Keratinocyte (primary cell): ENCODE results near the gene ITIH1. TPM values are rescaled to one million over a fixed set of nuclear protein-coding genes. Genes with fewer than 3 reads are reported as not detected.

Source experiments
- DNase-seq: peaks from one replicate; pipeline ENCODE4 v3.0.0-alpha.2; 2011; ENCODE audit warnings: low read depth, missing footprints, low spot score
- FAIRE-seq: peaks from 2 replicates; lab custom pipeline; 2011; peaks lifted over from hg19 to GRCh38; lab: Jason Lieb, UNC
- H2AFZ ChIP-seq: 2 replicates; pipeline ENCODE4 v1.6.0; 2012; ENCODE audit warnings: low read length, control low read depth, inconsistent platforms; ENCODE audit not compliant: control insufficient read depth
- H3K27ac ChIP-seq: 2 replicates; pipeline ENCODE4 v1.5.1; 2011; ENCODE audit warnings: low read length; ENCODE audit not compliant: control insufficient read depth, insufficient read depth
- H3K27me3 ChIP-seq: 3 replicates; pipeline ENCODE4 v1.6.0; 2011; ENCODE audit warnings: low read length; ENCODE audit not compliant: control insufficient read depth, insufficient read depth; ENCODE audit errors: extremely low read depth
- H3K36me3 ChIP-seq, 2 experiments: 2 replicates in 1 of 2; 3 replicates in 1 of 2; pipeline ENCODE4 v1.5.1; 2011; ENCODE audit warnings: low read length in 2 of 2, mild to moderate bottlenecking in 1 of 2; ENCODE audit not compliant: control insufficient read depth in 2 of 2, insufficient read depth in 2 of 2; ENCODE audit errors: extremely low read depth in 1 of 2
- H3K4me1 ChIP-seq: 3 replicates; pipeline ENCODE4 v1.5.1; 2011; ENCODE audit warnings: low read length; ENCODE audit not compliant: control insufficient read depth, insufficient read depth; ENCODE audit errors: extremely low read depth
- H3K4me2 ChIP-seq: 3 replicates; pipeline ENCODE4 v1.6.0; 2011; ENCODE audit warnings: low read depth, low read length; ENCODE audit not compliant: control insufficient read depth, insufficient read depth; ENCODE audit errors: extremely low read depth
- H3K4me3 ChIP-seq, 3 experiments: fragments of 200-600 bp in 1 of 3; sonication (generic) in 1 of 3; 2 replicates in 2 of 3; 3 replicates in 1 of 3; pipeline ENCODE4 v1.5.1; 2011 to 2016; ENCODE audit warnings: low read length in 3 of 3, mild to moderate bottlenecking in 3 of 3, control low read depth in 2 of 3, inconsistent platforms in 1 of 3, low read depth in 1 of 3, mixed read lengths in 1 of 3, mixed run types in 1 of 3, moderate library complexity in 1 of 3; ENCODE audit not compliant: control insufficient read depth in 2 of 3, insufficient read depth in 2 of 3; ENCODE audit errors: extremely low read depth in 1 of 3
- H3K79me2 ChIP-seq: 2 replicates; pipeline ENCODE4 v1.6.0; 2012; ENCODE audit warnings: low read length; ENCODE audit not compliant: control insufficient read depth, insufficient read depth
- H3K9ac ChIP-seq: 3 replicates; pipeline ENCODE4 v1.6.0; 2011; ENCODE audit warnings: low read length; ENCODE audit not compliant: control insufficient read depth, insufficient read depth; ENCODE audit errors: extremely low read depth
- H3K9me1 ChIP-seq: 3 replicates; pipeline ENCODE4 v1.6.0; 2011; ENCODE audit warnings: low read length; ENCODE audit not compliant: control insufficient read depth, insufficient read depth; ENCODE audit errors: extremely low read depth
- H3K9me3 ChIP-seq: 2 replicates; pipeline ENCODE4 v1.5.1; 2012; ENCODE audit warnings: low read depth, low read length; ENCODE audit not compliant: control insufficient read depth
- H4K20me1 ChIP-seq: 3 replicates; pipeline ENCODE4 v1.6.0; 2011; ENCODE audit warnings: low read length; ENCODE audit not compliant: control insufficient read depth, insufficient read depth; ENCODE audit errors: extremely low read depth
- EZH2 ChIP-seq: IDR thresholded peaks from one replicate; pipeline ENCODE4 v1.6.1; 2012; ENCODE audit warnings: inconsistent platforms, mild to moderate bottlenecking, low read length, moderate library complexity
- dilution Hi-C: fragments of 300-500 bp; cut with MboI; formaldehyde crosslinking; loops from one replicate; pipeline ENCODE4 v1.7.0; 2020; ENCODE audit warnings: low sequenced_read_pairs; ENCODE audit not compliant: extremely low pct_ligation_motif_present
- polyA plus RNA-seq, 5 experiments: library from polyadenylated mRNA; depleted of rRNA in 3 of 5; stranded (reverse) in 3 of 5; stranded (forward) in 1 of 5; unstranded in 1 of 5; fragments of >200 nt; gene quantifications; 1 replicate in 1 of 5; 2 replicates in 3 of 5; 3 replicates in 1 of 5; pipeline versions ENCODE4 v1.2.1 to v1.2.3, GENCODE V29; 2011 to 2012; ENCODE audit warnings: missing spikeins in 2 of 5, low read depth in 1 of 5, low replicate concordance in 1 of 5
- TF ChIP-seq, protein P1 (sequence below), 3 experiments: IDR thresholded peaks in 1 of 3; conservative IDR thresholded peaks in 1 of 3; optimal IDR thresholded peaks in 1 of 3; 2 replicates in 2 of 3; 3 replicates in 1 of 3; pipeline versions ENCODE3 to v1.5.1; 2011; ENCODE audit warnings: low read length in 3 of 3, mild to moderate bottlenecking in 3 of 3, moderate library complexity in 2 of 3, control low read depth in 1 of 3, inconsistent platforms in 1 of 3; ENCODE audit not compliant: insufficient read depth in 2 of 3; ENCODE audit errors: extremely low read depth in 1 of 3

Gene ITIH1
- polyA plus RNA-seq, 1 donor (not counting 4 experiments of a cell fraction or from before 2014, with no cell fraction given) = not detected

DNA sequence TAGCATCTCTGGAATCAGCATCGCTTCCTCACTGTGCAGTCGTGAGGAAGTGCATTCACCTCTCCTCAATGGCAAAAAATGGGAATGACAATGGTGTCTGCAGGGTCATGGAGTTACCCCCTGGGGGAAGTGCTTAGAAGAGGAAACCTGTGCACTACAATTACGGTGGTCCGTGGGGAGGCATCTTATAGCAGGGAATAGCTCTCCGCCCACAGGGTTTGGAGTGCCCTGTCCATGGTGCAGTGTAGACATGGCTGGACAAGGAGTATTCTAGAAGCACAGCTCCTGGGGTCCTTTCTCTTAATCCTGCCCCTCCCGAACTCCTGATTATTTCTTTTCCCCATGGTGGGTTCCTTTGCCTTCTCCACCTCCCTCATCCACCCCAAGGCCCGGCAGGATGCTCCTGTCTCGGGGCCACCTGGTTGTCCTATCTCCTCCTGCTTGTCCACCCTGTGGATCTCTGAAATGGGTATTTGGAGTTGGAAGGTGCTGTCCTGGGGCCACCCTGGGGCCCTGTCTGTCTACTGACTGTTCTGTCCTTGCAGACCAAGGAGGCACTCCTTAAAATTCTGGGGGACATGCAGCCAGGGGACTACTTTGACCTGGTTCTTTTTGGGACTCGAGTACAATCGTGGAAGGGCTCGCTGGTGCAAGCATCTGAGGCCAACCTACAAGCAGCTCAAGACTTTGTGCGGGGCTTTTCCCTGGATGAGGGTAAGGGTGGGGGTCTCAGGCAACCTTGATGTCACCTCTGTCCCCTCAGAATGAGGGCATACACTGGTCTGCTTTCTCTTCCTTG is 5.2 kb downstream of the ITIH1 start:
- Histone ChIP-seq H3K36me3 (no peaks in the 10 kb centered on the region), H3K27me3 (peaks cover 26% of the 10 kb centered on the region), H3K4me2 (no peak overlapping the region), H3K27ac (no peak overlapping the region), H3K4me3 (no peak overlapping the region), H3K9me3 (no peaks in the 10 kb centered on the region), H3K9ac (no peak overlapping the region), H2AFZ (no peak overlapping the region), H3K4me1 (no peaks in the 10 kb centered on the region), H4K20me1 (no peaks in the 10 kb centered on the region), H3K79me2 (no peaks in the 10 kb centered on the region), H3K9me1 (no peaks in the 10 kb centered on the region)
- dilution Hi-C loops = no loop called here
- TF ChIP-seq, protein P1, sequence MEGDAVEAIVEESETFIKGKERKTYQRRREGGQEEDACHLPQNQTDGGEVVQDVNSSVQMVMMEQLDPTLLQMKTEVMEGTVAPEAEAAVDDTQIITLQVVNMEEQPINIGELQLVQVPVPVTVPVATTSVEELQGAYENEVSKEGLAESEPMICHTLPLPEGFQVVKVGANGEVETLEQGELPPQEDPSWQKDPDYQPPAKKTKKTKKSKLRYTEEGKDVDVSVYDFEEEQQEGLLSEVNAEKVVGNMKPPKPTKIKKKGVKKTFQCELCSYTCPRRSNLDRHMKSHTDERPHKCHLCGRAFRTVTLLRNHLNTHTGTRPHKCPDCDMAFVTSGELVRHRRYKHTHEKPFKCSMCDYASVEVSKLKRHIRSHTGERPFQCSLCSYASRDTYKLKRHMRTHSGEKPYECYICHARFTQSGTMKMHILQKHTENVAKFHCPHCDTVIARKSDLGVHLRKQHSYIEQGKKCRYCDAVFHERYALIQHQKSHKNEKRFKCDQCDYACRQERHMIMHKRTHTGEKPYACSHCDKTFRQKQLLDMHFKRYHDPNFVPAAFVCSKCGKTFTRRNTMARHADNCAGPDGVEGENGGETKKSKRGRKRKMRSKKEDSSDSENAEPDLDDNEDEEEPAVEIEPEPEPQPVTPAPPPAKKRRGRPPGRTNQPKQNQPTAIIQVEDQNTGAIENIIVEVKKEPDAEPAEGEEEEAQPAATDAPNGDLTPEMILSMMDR (optimal IDR thresholded peaks at IDR 0.05 in 1 of 3, IDR thresholded peaks at IDR 0.05 in 1 of 3, conservative IDR thresholded peaks at IDR 0.05 in 1 of 3; ENCODE audit: extremely low read depth in 1 of 3, insufficient read depth in 2 of 3, low read length in 3 of 3) = no peak
- no peak for TF ChIP-seq EZH2
- no peak for FAIRE-seq
- no peak for DNase-seq

DNA sequence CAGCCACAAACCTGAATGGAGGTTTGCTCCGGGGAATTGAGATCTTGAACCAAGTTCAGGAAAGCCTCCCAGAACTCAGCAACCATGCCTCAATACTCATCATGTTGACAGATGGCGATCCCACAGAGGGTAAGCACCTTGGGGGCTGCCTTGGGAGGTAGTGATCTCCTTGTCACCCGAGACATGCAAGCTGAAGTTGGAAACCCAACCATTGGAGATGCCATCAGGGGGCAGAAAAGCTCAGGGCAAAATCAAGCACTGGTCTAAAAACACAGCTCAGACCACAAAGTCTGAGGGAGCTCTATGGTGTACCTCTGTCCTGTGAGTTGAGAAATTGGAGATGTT is 5.8 kb downstream of the ITIH1 start:
- Histone ChIP-seq H3K27me3 (peaks cover 26% of the 10 kb centered on the region), H3K79me2 (no peaks in the 10 kb centered on the region), H3K27ac (no peak overlapping the region), H3K9ac (no peak overlapping the region), H3K4me1 (no peaks in the 10 kb centered on the region), H3K36me3 (no peaks in the 10 kb centered on the region), H3K9me1 (no peaks in the 10 kb centered on the region), H3K4me3 (no peak overlapping the region), H3K9me3 (no peaks in the 10 kb centered on the region), H4K20me1 (no peaks in the 10 kb centered on the region), H2AFZ (no peak overlapping the region), H3K4me2 (no peak overlapping the region)
- no peak for TF ChIP-seq EZH2
- dilution Hi-C loops = no loop called here
- FAIRE-seq = no peak
- DNase-seq = no peak
